ENCODE results near the gene DEUP1. TPM values are rescaled to one million over a fixed set of nuclear protein-coding genes. Genes with fewer than 3 reads are reported as not detected.
"Not testable (repeated sequence)": the region's sequence is repeated elsewhere in the genome, so short reads cannot be mapped to it uniquely, and the experiment has no call there.

The DEUP1 gene
- total and polyA plus RNA-seq, 3 donors from 2014 or later, result 11.7 to 22.8 (median 18.2) TPM

DNA sequence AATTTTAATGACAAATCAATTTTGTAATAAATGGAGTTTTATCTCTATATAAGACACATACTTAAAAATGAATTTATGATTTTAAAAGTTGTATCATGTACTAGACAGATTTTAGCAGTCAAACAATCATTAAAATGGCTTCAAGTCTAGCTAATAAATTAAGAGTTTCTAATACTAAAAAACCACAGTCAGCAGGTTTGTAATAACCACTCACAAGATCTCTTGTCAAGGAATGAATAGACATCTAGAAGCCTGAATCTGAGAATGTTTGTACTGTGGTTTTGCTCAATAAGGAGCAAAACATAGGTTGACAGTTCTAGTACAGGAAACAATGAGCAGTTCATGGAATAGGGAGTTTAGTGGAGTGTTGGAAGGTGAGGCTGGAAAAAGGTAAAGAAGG is 81.2 kb downstream of the DEUP1 start:
- intact Hi-C loops (cut with DNase I; ENCODE audit: low total_unique reads), result no loop called here
- no peaks in the 10 kb centered on the region for H3K27me3 ChIP-seq
- no peaks in the 10 kb centered on the region for H3K36me3 ChIP-seq (ENCODE audit: low read depth, missing control alignments)
- peaks cover 5% of the 10 kb centered on the region for H3K4me1 ChIP-seq
- TF ChIP-seq, protein P1, sequence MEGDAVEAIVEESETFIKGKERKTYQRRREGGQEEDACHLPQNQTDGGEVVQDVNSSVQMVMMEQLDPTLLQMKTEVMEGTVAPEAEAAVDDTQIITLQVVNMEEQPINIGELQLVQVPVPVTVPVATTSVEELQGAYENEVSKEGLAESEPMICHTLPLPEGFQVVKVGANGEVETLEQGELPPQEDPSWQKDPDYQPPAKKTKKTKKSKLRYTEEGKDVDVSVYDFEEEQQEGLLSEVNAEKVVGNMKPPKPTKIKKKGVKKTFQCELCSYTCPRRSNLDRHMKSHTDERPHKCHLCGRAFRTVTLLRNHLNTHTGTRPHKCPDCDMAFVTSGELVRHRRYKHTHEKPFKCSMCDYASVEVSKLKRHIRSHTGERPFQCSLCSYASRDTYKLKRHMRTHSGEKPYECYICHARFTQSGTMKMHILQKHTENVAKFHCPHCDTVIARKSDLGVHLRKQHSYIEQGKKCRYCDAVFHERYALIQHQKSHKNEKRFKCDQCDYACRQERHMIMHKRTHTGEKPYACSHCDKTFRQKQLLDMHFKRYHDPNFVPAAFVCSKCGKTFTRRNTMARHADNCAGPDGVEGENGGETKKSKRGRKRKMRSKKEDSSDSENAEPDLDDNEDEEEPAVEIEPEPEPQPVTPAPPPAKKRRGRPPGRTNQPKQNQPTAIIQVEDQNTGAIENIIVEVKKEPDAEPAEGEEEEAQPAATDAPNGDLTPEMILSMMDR (IDR thresholded peaks at IDR 0.05), result no peak
- TF ChIP-seq POLR2A (IDR thresholded peaks at IDR 0.05), result no peak
- H3K27ac ChIP-seq, result peak overlapping the region in 1 of 2 donors; percentile 9
- H3K4me3 ChIP-seq, result no peak overlapping the region
- H3K9me3 ChIP-seq, result no peaks in the 10 kb centered on the region
- DNase-seq, result no peak

DNA sequence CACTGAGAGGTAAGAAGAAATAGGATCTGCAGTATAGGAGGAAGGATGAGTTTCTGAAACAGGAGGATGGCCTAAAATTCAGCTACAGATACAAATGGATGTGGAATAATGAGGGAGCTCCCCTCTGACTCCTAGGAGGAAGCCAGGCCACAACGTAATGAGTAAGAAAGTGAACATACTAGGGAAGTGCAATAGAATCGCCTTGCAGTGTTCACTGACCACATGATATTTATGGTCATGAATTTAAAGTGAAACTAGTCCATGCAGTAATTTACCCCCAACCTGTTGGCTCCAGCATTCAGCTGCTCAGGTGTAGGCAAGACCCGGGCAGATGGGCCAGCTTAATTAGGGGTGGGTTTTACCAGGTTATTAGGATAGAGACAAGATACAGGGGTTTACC is 101.7 kb downstream of the DEUP1 start:
- no peaks in the 10 kb centered on the region for H3K4me1 ChIP-seq
- no peak overlapping the region for H3K4me3 ChIP-seq
- WGBS, 2 donors, result 59 to 70% methylated on average over 3 of the region's 3 CpGs
- no peaks in the 10 kb centered on the region for H3K9me3 ChIP-seq
- H3K27me3 ChIP-seq, result no peaks in the 10 kb centered on the region
- DNase-seq, result no peak
- no peaks in the 10 kb centered on the region for H3K36me3 ChIP-seq (ENCODE audit: low read depth, missing control alignments)
- intact Hi-C loops (cut with DNase I; ENCODE audit: low total_unique reads), result no loop called here
- no peak for TF ChIP-seq POLR2A (IDR thresholded peaks at IDR 0.05)
- TF ChIP-seq, protein P1 (IDR thresholded peaks at IDR 0.05), result no peak
- H3K27ac ChIP-seq, result no peak overlapping the region

DNA sequence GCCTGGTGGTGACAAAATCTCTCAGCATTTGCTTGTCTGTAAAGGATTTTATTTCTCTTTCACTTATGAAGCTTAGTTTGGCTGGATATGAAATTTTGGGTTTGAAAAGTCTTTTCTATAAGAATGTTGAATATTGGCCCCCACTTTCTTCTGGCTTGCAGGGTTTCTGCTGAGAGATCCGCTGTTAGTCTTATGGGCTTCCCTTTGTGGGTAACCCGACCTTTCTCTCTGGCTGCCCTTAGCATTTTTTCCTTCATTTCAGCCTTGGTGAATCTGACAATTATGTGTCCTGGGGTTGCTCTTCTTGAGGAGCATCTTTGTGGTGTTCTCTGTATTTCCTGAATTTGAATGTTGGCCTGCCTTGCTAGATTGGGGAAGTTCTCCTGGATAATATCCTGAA is 112.7 kb downstream of the DEUP1 start:
- H3K4me1 ChIP-seq; intact Hi-C loops (cut with DNase I; ENCODE audit: low total_unique reads); H3K27me3 ChIP-seq; H3K27ac ChIP-seq; H3K4me3 ChIP-seq; DNase-seq; H3K36me3 ChIP-seq (ENCODE audit: low read depth, missing control alignments); H3K9me3 ChIP-seq: not testable (repeated sequence)
- 96% methylated on average over 2 of the region's 2 CpGs for WGBS, 2 donors

DNA sequence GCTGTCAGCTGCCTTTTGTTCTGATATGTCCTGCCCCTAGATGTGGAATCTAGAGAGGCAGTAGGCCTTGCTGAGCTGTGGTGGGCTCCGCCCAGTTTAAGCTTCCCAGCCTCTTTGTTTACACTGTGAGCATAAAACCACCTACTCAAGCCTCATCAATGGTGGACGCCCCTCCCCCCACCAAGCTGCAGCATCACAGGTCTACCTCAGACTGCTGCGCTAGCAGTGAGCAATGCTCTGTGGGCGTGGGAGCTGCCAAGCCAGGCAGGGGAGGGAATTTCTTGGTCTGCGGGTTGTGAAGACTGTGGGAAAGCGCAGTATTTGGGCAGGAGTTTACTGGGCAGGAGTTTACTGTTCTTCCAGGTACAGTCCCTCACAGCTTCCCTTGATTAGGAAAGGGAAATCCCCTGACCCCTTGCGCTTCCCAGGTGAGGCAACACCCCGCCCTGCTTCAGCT is 114.1 kb downstream of the DEUP1 start:
- intact Hi-C loops (cut with DNase I; ENCODE audit: low total_unique reads), result no loop called here

DNA sequence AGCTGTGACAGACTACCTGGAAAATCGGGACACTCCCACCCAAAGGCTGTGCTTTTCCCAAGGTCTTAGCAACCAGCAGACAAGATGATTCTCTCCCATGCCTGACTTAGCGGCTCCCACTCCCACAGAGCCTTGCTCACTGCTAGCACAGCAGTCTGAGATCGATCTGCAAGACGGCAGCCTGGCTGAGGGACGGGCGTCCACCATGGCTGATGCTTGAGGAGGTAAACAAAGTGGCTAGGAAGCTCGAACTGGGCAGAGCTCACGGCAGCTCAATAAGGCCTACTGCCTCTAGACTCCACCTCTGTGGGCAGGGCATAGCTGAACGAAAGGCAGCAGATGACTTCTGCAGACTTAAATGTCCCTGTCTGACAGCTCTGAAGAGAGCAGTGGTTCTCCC is 127.7 kb downstream of the DEUP1 start:
- H3K36me3 ChIP-seq (ENCODE audit: low read depth, missing control alignments), result no peaks in the 10 kb centered on the region
- no peak for TF ChIP-seq POLR2A (IDR thresholded peaks at IDR 0.05)
- TF ChIP-seq, protein P1 (IDR thresholded peaks at IDR 0.05), result no peak
- no peak overlapping the region for H3K27ac ChIP-seq
- intact Hi-C loops (cut with DNase I; ENCODE audit: low total_unique reads), result no loop called here
- no peak for DNase-seq
- H3K4me3 ChIP-seq, result no peak overlapping the region
- WGBS, 2 donors, result 85 to 89% methylated on average over 7 to 9 of the region's 9 CpGs
- no peaks in the 10 kb centered on the region for H3K9me3 ChIP-seq
- no peaks in the 10 kb centered on the region for H3K4me1 ChIP-seq
- H3K27me3 ChIP-seq, result no peaks in the 10 kb centered on the region

More for the DNA sequence above, 114.1 kb downstream of the DEUP1 start:
- Histone ChIP-seq H3K36me3 (ENCODE audit: low read depth, missing control alignments) (no peaks in the 10 kb centered on the region), H3K4me1 (no peaks in the 10 kb centered on the region), H3K9me3 (no peaks in the 10 kb centered on the region), H3K4me3 (no peak overlapping the region), H3K27ac (no peak overlapping the region), H3K27me3 (no peaks in the 10 kb centered on the region)
- TF ChIP-seq, protein P1 (IDR thresholded peaks at IDR 0.05), result no peak
- no peak for TF ChIP-seq POLR2A (IDR thresholded peaks at IDR 0.05)
- 75% methylated on average over 8 of the region's 8 CpGs for WGBS, 2 donors
- DNase-seq, result no peak

DNA sequence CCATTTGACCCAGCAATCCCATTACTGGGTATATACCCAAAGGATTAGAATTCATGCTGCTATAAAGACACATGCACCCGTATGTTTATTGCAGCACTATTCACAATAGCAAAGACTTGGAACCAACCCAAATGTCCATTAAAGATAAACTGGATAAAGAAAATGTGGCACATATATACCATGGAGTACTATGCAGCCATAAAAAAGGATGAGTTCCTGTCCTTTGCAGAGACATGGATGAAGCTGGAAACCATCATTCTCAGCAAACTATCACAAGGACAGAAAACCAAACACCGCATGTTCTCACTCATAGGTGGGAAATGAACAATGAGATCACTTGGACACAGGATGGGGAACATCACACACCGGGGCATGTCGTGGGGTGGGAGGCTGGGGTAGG is 133.1 kb downstream of the DEUP1 start:
- H3K4me1 ChIP-seq; H3K27ac ChIP-seq; intact Hi-C loops (cut with DNase I; ENCODE audit: low total_unique reads); H3K9me3 ChIP-seq; H3K36me3 ChIP-seq (ENCODE audit: low read depth, missing control alignments); DNase-seq; H3K27me3 ChIP-seq; H3K4me3 ChIP-seq: not testable (repeated sequence)
- WGBS, 2 donors, result 79 to 97% methylated on average over 4 of the region's 4 CpGs

All from testis (tissue), 3 donors.